Astrocyte of the cerebellum (primary cell): ENCODE results near the gene PPFIA1.

Experiments used
- DNase-seq: peaks from one replicate; pipeline ENCODE4 v3.0.0-alpha.2; 2011; ENCODE audit warnings: low read depth
- H3K4me3 ChIP-seq: 2 replicates; pipeline ENCODE4 v1.5.1; 2011; ENCODE audit warnings: mild to moderate bottlenecking, low read depth, low read length, moderate library complexity
- in situ Hi-C: cut with HindIII; loops from 2 replicates; pipeline ENCODE4 v1.10.0; 2017; ENCODE audit warnings: low sequenced_read_pairs
- TF ChIP-seq, protein P1 (sequence below): IDR thresholded peaks from 2 replicates; pipeline ENCODE4 v1.5.1; 2012; ENCODE audit warnings: low read length, low read depth, moderate library complexity, mild to moderate bottlenecking; ENCODE audit errors: missing control alignments

PPFIA1 gene

DNA sequence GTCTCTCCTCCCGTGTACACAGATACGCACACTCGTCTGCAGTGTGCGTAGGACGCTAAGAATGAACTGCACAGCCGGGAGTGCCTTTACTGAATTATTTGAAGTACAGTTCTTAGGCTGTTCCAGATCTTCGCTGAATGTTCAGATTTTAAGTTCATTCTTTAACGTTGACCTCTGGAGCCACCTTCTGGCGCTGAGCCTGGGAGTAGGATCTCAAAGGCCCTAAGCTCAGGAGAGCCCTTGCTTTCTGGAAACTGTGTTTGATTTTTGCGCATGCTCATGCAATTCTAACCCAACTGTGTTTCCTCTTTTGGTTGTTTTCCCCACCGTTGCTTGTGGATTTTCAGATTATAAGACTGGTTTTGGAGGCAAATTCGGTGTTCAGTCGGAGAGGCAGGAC, 150.6 kb downstream of the PPFIA1 start:
- no peak for DNase-seq
- in situ Hi-C loops = no loop called here
- TF ChIP-seq, protein P1, sequence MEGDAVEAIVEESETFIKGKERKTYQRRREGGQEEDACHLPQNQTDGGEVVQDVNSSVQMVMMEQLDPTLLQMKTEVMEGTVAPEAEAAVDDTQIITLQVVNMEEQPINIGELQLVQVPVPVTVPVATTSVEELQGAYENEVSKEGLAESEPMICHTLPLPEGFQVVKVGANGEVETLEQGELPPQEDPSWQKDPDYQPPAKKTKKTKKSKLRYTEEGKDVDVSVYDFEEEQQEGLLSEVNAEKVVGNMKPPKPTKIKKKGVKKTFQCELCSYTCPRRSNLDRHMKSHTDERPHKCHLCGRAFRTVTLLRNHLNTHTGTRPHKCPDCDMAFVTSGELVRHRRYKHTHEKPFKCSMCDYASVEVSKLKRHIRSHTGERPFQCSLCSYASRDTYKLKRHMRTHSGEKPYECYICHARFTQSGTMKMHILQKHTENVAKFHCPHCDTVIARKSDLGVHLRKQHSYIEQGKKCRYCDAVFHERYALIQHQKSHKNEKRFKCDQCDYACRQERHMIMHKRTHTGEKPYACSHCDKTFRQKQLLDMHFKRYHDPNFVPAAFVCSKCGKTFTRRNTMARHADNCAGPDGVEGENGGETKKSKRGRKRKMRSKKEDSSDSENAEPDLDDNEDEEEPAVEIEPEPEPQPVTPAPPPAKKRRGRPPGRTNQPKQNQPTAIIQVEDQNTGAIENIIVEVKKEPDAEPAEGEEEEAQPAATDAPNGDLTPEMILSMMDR = no peak
- H3K4me3 ChIP-seq = no peak overlapping the region

DNA sequence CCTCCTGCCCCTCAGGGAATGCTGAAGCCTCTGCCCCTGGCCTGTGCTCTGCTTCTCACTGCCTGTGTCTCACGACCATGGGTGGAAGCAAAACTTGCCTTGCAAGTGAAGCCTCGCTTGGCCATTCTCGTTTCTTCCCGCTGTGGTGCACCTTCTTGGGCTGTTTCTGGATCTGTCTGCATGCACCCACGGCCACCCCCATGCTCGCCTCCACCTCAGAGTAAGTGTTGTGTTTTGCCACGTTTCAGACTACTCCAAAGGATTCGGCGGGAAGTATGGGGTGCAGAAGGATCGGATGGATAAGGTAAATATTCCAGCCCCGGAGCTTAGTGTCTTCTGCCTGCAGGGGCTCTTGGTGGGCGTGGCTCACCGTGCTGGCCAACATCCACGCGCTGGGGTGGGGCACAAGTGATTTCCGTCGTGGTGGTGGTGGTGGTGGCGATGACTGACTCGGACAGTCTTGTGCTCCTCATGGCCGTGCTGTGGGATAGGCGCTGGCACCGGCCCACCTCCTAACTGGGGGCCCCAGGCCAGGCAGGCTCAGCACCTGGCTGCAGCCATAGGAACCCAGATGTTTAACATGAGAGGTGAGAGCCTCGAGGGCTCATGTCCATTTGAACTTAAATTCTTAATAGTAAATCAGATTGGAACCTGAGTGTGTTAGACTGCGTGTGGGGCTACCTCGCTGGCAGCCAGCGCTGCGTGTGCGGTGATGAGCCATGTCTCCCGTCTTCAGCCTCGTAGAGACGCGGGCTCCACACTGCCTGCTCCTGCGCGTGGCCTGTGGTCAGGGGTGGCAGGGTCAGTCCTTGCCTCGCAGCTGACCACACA, 152.4 kb downstream of the PPFIA1 start:
- in situ Hi-C loops = no loop called here
- TF ChIP-seq, protein P1 = no peak
- DNase-seq = no peak
- H3K4me3 ChIP-seq = no peak overlapping the region

DNA sequence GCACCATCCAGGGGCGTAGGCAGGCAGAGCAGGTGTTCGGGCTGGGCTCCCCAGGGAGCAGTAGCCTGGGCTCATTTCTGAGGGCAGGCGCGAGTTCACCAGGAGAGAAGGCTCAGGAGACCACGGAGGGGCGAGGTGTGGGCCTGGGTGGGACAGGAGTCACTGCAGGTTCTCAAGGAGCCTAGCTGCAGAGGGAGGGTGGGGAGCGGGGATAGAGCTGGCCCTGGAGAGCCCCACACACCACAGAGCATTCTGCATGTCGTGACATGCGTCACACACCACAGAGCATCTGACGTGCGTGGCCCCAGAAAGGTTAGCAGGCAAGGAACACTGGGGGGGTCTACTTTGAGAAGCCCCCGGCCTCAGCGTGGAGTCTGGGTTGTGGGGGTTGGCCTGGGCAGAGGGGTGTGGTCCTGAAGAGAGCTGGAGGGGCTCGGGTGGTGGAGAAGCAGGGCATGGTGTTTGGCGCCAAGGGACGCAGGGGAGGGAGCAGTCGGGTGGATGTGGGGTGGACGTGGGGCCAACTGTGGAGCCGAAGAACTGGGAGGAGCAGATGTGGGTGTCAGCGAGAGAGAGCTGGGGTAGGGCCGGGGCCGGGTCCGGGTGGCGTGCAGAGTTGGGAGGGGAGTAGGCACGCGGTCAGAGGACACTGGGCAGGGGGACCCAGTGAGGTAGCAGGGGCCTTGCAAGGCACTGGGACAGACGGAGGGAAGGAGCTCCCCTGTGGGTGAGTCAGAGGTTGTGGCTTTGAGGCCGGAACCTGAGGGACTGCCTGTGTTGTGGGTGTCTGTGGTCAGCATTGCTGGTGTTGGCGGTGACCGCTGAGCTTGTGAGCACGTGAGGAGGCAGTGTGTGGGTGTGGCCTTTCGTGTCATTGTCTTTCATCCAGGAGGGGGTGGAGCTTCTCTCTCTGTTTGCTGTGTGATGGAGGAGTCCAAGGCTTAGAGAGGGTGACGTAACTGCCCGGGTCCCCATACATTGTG, 153.3 kb downstream of the PPFIA1 start:
- in situ Hi-C loops = no loop called here
- DNase-seq = peak; percentile 74
- no peak overlapping the region for H3K4me3 ChIP-seq
- TF ChIP-seq, protein P1 = no peak

DNA sequence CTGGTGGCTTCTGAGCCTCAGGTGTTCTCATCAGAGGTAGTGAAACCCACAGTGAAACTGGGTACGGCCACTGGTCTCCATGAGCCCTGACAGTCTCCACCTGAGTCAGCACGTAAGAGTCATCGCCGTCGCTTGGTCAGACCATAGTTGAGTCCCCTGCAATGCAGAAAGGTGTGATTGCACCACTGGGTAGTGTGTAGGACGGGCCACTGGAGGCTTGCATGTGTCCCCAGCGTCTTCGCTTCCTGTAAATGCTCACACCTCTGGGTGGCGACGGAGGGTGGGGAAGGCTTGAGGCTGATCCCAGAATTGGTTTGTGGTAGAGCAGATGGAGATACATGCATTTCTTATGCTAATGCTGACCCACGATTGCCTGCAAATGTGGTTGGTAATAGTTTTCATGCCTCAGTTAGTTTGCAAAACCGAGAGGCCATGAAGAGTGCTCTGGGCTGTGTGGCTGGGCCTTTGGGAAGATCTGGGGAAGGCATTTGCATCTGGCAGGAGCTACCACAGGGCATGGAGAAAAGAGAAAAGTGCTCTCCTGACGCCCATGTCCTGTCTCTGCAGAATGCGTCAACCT, 154.4 kb downstream of the PPFIA1 start:
- in situ Hi-C loops = no loop called here
- DNase-seq = no peak
- no peak overlapping the region for H3K4me3 ChIP-seq
- TF ChIP-seq, protein P1 = no peak

DNA sequence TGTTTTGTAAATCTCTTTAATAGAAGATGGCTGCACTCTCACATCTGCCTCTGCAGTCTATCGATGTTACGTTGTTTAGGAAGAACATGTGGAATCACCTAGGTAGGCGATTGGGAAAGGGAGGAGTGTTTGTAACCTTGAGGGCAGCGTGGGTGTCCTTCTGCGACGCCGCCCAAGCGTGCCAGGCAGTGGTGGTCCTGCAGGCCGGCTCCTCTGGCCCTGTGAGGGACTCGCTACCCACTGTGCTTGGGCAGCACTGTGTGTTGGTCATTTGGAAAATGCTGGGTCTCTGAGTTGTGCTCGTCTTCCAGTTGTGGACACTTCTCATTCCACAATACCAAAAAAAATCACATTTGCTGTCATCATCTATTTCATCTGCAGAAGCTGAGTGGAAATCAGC, 156.9 kb downstream of the PPFIA1 start:
- in situ Hi-C loops = no loop called here
- no peak for DNase-seq
- H3K4me3 ChIP-seq = no peak overlapping the region
- TF ChIP-seq, protein P1 = no peak
